Progenitor cell of endocrine pancreas (in vitro differentiated cells): ENCODE results near the gene SLC2A2. TPM values are rescaled to one million over a fixed set of nuclear protein-coding genes. Genes with fewer than 3 reads are reported as not detected.

Source experiments
- DNase-seq: peaks from one replicate; pipeline ENCODE4 v3.0.0; 2021; ENCODE audit warnings: low spot score; ENCODE audit not compliant: unreplicated experiment
- H3K27ac Mint-ChIP-seq: 2 replicates; pipeline ENCODE4 v1.8.0; 2021; ENCODE audit warnings: mild to moderate bottlenecking, moderate library complexity, mixed read lengths
- H3K27me3 Mint-ChIP-seq: 2 replicates; pipeline ENCODE4 v1.8.0; 2021; ENCODE audit warnings: mixed read lengths
- H3K36me3 Mint-ChIP-seq: 2 replicates; pipeline ENCODE4 v1.8.0; 2022; ENCODE audit warnings: mixed read lengths; ENCODE audit not compliant: insufficient read depth
- H3K4me1 Mint-ChIP-seq: 2 replicates; pipeline ENCODE4 v1.8.0; 2021; ENCODE audit warnings: low read depth, mixed read lengths
- H3K4me3 Mint-ChIP-seq: 2 replicates; pipeline ENCODE4 v1.8.0; 2021; ENCODE audit warnings: low read depth, mild to moderate bottlenecking, moderate library complexity, mixed read lengths
- H3K9me3 Mint-ChIP-seq: 2 replicates; pipeline ENCODE4 v1.8.0; 2021; ENCODE audit warnings: low read depth, mixed read lengths
- total RNA-seq: library from RNA; stranded (reverse); gene quantifications from 2 replicates; pipeline ENCODE4 v1.2.1, GENCODE V29; 2021
- TF ChIP-seq, protein P1 (sequence below): fragments of 200-600 bp; sonication (generic); IDR thresholded peaks from one replicate; pipeline ENCODE4 v1.5.0; 2021; ENCODE audit warnings: antibody characterized with exemption, mild to moderate bottlenecking; ENCODE audit not compliant: unreplicated experiment

The SLC2A2 gene
- total RNA-seq, 1 donor from 2014 or later: 1.5 TPM

DNA sequence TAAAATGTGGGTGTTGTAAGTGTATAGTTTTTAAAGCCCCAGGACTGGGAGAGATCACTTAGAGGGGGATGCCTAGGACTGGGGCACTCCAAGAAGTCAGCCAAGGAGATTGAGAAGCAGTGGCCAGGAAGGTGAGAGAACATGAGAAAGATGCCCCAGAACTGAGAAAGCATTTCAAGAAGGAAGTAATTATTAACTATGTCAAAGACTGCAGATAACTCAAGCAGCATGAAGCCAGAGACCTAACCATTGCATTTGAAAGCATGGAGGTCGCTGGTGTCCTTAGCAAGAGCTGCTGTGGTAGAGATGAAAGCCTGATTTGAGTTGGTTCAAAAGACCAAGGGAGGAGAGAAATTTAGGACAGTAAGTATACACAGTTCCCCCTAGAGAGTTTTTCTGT, 30.6 kb upstream of the SLC2A2 start:
- no peak for DNase-seq
- Mint-ChIP-seq H3K36me3 (no peaks in the 10 kb centered on the region), H3K27ac (no peak overlapping the region), H3K27me3 (no peaks in the 10 kb centered on the region), H3K4me1 (no peaks in the 10 kb centered on the region), H3K9me3 (no peaks in the 10 kb centered on the region), H3K4me3 (no peak overlapping the region)
- TF ChIP-seq, protein P1, sequence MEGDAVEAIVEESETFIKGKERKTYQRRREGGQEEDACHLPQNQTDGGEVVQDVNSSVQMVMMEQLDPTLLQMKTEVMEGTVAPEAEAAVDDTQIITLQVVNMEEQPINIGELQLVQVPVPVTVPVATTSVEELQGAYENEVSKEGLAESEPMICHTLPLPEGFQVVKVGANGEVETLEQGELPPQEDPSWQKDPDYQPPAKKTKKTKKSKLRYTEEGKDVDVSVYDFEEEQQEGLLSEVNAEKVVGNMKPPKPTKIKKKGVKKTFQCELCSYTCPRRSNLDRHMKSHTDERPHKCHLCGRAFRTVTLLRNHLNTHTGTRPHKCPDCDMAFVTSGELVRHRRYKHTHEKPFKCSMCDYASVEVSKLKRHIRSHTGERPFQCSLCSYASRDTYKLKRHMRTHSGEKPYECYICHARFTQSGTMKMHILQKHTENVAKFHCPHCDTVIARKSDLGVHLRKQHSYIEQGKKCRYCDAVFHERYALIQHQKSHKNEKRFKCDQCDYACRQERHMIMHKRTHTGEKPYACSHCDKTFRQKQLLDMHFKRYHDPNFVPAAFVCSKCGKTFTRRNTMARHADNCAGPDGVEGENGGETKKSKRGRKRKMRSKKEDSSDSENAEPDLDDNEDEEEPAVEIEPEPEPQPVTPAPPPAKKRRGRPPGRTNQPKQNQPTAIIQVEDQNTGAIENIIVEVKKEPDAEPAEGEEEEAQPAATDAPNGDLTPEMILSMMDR: no peak

DNA sequence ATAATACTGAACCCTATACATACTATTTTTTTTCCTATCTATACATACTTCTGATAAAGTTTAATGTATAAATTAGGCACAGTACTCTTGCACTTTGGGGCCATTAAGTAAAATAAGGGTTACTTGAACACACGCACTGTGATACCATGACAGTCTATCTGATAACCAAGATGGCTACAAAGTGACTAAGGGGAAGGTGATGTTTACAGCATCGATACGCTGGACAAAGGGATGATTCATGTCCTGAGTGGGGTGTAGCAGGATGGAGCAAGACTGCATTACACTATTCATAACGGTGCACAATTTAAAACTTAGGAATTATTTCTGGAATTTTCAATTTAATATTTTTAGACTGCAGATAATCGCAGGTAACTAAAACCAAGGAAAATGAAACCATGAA, 30.0 kb upstream of the SLC2A2 start:
- no peaks in the 10 kb centered on the region for H3K27me3 Mint-ChIP-seq
- no peaks in the 10 kb centered on the region for H3K4me1 Mint-ChIP-seq
- DNase-seq: no peak
- TF ChIP-seq, protein P1: no peak
- no peaks in the 10 kb centered on the region for H3K9me3 Mint-ChIP-seq
- H3K4me3 Mint-ChIP-seq: no peak overlapping the region
- H3K27ac Mint-ChIP-seq: no peak overlapping the region
- no peaks in the 10 kb centered on the region for H3K36me3 Mint-ChIP-seq

GRCh38 chr3:171055336-171056178, 29.0 kb upstream of the SLC2A2 start:
- H3K27me3 Mint-ChIP-seq: no peaks in the 10 kb centered on the region
- no peak overlapping the region for H3K4me3 Mint-ChIP-seq
- DNase-seq: no peak
- TF ChIP-seq, protein P1: no peak
- H3K9me3 Mint-ChIP-seq: no peaks in the 10 kb centered on the region
- no peaks in the 10 kb centered on the region for H3K4me1 Mint-ChIP-seq
- no peak overlapping the region for H3K27ac Mint-ChIP-seq
- no peaks in the 10 kb centered on the region for H3K36me3 Mint-ChIP-seq

DNA sequence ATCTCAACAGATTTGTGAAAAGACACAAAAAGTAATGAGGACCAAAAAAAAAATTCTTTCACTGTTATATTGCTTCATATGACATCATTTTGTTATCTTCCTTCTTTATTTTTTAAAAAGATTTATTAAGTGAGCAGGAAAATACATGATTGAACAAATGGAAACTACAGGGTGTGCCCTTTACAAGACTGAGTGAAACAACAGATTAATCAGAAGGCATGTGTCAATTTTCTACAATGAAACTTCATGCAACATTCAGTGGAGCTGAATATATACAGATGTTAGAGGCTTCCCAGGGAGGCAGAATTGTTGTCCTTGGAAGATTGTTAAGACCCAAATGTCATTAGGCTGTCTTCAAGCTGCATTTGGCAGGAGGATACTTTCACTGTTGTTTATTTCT, 28.4 kb upstream of the SLC2A2 start:
- no peak for DNase-seq
- no peak overlapping the region for H3K4me3 Mint-ChIP-seq
- H3K9me3 Mint-ChIP-seq: no peaks in the 10 kb centered on the region
- TF ChIP-seq, protein P1: no peak
- no peaks in the 10 kb centered on the region for H3K4me1 Mint-ChIP-seq
- no peaks in the 10 kb centered on the region for H3K36me3 Mint-ChIP-seq
- no peaks in the 10 kb centered on the region for H3K27me3 Mint-ChIP-seq
- no peak overlapping the region for H3K27ac Mint-ChIP-seq

- Mint-ChIP-seq H3K27ac (no peak overlapping the region), H3K4me3 (no peak overlapping the region), H3K4me1 (no peaks in the 10 kb centered on the region), H3K9me3 (no peaks in the 10 kb centered on the region), H3K27me3 (no peaks in the 10 kb centered on the region), H3K36me3 (no peaks in the 10 kb centered on the region)
- DNase-seq: no peak
- TF ChIP-seq, protein P1: no peak
Observed at GRCh38 chr3:171054231-171054630, 27.7 kb upstream of the SLC2A2 start.
